ENCODE data around the gene PLA2G2D. TPM values are rescaled to one million over a fixed set of nuclear protein-coding genes. Genes with fewer than 3 reads are reported as not detected.

Gene PLA2G2D
- total and polyA plus RNA-seq, 7 donors = 0.16 to 8.6 TPM; not detected in 5

- peak; percentile 6 for DNase-seq
- TF ChIP-seq POLR2AphosphoS5 (IDR thresholded peaks at IDR 0.05) (no peak), CTCF (IDR thresholded peaks at IDR 0.05) (no peak)
- intact Hi-C loops (cut with DNase I) = loop anchor here (10.0 kb wide), 1 partner anchor 408 kb away; the partner anchor contains the start of gene CAMK2N1
- H3K4me3 ChIP-seq = no peak overlapping the region
- no peaks in the 10 kb centered on the region for H3K9me3 ChIP-seq
- peaks cover 0 to 24% (median 16%) of the 10 kb centered on the region in 4 donors for H3K4me1 ChIP-seq
- H3K27me3 ChIP-seq = no peaks in the 10 kb centered on the region
- WGBS, 2 donors = 78 to 88% methylated on average over 5 of the region's 5 CpGs
- H3K27ac ChIP-seq = no peak overlapping the region
- no peaks in the 10 kb centered on the region for H3K36me3 ChIP-seq
Observed at GRCh38 chr1:20076710-20077461, 42.5 kb downstream of the PLA2G2D start.

- Histone ChIP-seq H3K27ac (no peak overlapping the region), H3K27me3 (no peaks in the 10 kb centered on the region), H3K4me1 (peaks cover 0 to 30% (median 19%) of the 10 kb centered on the region in 4 donors), H3K9me3 (no peaks in the 10 kb centered on the region), H3K4me3 (no peak overlapping the region), H3K36me3 (no peaks in the 10 kb centered on the region)
- DNase-seq = no peak
- TF ChIP-seq POLR2A (IDR thresholded peaks at IDR 0.05) (no peak), POLR2AphosphoS5 (IDR thresholded peaks at IDR 0.05) (no peak), CTCF (IDR thresholded peaks at IDR 0.05) (no peak), EP300 (IDR thresholded peaks at IDR 0.05) (no peak)
- intact Hi-C loops (cut with DNase I) = loop anchor here (10.0 kb wide), 1 partner anchor 409 kb away; the partner anchor contains the start of gene CAMK2N1
- WGBS, 2 donors = 61 to 77% methylated on average over 5 of the region's 5 CpGs
Observed at GRCh38 chr1:20076223-20076622, 43.1 kb downstream of the PLA2G2D start.

- H3K4me3 ChIP-seq = no peak overlapping the region
- H3K9me3 ChIP-seq = no peaks in the 10 kb centered on the region
- TF ChIP-seq POLR2AphosphoS5 (IDR thresholded peaks at IDR 0.05) (no peak), EP300 (IDR thresholded peaks at IDR 0.05) (no peak), CTCF (IDR thresholded peaks at IDR 0.05) (no peak), POLR2A (IDR thresholded peaks at IDR 0.05) (no peak)
- peak; percentile 29 for DNase-seq
- H3K4me1 ChIP-seq = peaks cover 0 to 30% (median 22%) of the 10 kb centered on the region in 4 donors
- WGBS, 2 donors = 86 to 89% methylated on average over 2 of the region's 2 CpGs
- no peaks in the 10 kb centered on the region for H3K36me3 ChIP-seq
- intact Hi-C loops (cut with DNase I) = loop anchor here (2.0 to 10.0 kb wide), 2 partner anchors 97 to 409 kb away; partner anchors contain the start of genes CAMK2N1 and PLA2G2A
- no peaks in the 10 kb centered on the region for H3K27me3 ChIP-seq
- no peak overlapping the region for H3K27ac ChIP-seq
Observed at GRCh38 chr1:20075345-20075744, 44.0 kb downstream of the PLA2G2D start.

- TF ChIP-seq EP300 (IDR thresholded peaks at IDR 0.05) = no peak
- TF ChIP-seq CTCF (IDR thresholded peaks at IDR 0.05) = no peak
- no peak for TF ChIP-seq POLR2A (IDR thresholded peaks at IDR 0.05)
- TF ChIP-seq POLR2AphosphoS5 (IDR thresholded peaks at IDR 0.05) = no peak
- Histone ChIP-seq H3K4me1 (peaks cover 0 to 32% (median 27%) of the 10 kb centered on the region in 4 donors), H3K36me3 (no peaks in the 10 kb centered on the region), H3K27ac (peak overlapping the region in 3 of 4 donors; percentile 19 to 36 (median 26)), H3K9me3 (no peaks in the 10 kb centered on the region), H3K4me3 (no peak overlapping the region), H3K27me3 (no peaks in the 10 kb centered on the region)
- DNase-seq = peak; percentile 36
- 80 to 86% methylated on average over 8 of the region's 8 CpGs for WGBS, 2 donors
- intact Hi-C loops (cut with DNase I) = loop anchor here (2.0 to 10.0 kb wide), 2 partner anchors 96 to 410 kb away; partner anchors contain the start of genes CAMK2N1 and PLA2G2A
Observed at GRCh38 chr1:20074725-20075171, 44.6 kb downstream of the PLA2G2D start.
